GM23338 (cell line): ENCODE results near the gene DSE.

Experiments used
- CREB1 ChIP-seq: fragments of 250-450 bp; sonication (Bioruptor Pico); IDR thresholded peaks from 2 replicates; pipeline ENCODE4 v1.5.0; 2020; ENCODE audit warnings: low read depth, mild to moderate bottlenecking, moderate library complexity
- CTCF ChIP-seq, 2 experiments: fragments of 200-600 bp in 1 of 2; sonication (generic) in 1 of 2; conservative IDR thresholded peaks; 2 replicates each; pipeline versions ENCODE4 v1.5.1 to v1.6.1; 2016 to 2017; ENCODE audit warnings: antibody characterized with exemption in 2 of 2, low read depth in 2 of 2, mild to moderate bottlenecking in 2 of 2, moderate library complexity in 1 of 2
- ETS1 ChIP-seq: IDR thresholded peaks from 2 replicates; pipeline ENCODE4 v1.6.1; 2016; ENCODE audit warnings: antibody characterized with exemption
- EZH2 ChIP-seq: fragments of 200-600 bp; sonication (generic); IDR thresholded peaks from one replicate; pipeline ENCODE4 v1.8.0; 2017; ENCODE audit warnings: antibody characterized with exemption, mild to moderate bottlenecking, low read depth; ENCODE audit not compliant: unreplicated experiment
- EZH2phosphoT487 ChIP-seq: fragments of 200-600 bp; sonication (generic); IDR thresholded peaks from one replicate; pipeline ENCODE4 v1.8.1; 2018; ENCODE audit warnings: antibody characterized with exemption; ENCODE audit not compliant: unreplicated experiment
- JUNB ChIP-seq: IDR thresholded peaks from one replicate; pipeline ENCODE4 v1.6.1; 2016; ENCODE audit warnings: antibody characterized with exemption; ENCODE audit not compliant: unreplicated experiment
- POLR2AphosphoS5 ChIP-seq: IDR thresholded peaks from 2 replicates; pipeline ENCODE4 v1.6.1; 2016; ENCODE audit warnings: antibody characterized with exemption, low read depth
- REST ChIP-seq: IDR thresholded peaks from one replicate; pipeline ENCODE4 v1.6.1; 2018; ENCODE audit warnings: antibody characterized with exemption; ENCODE audit not compliant: unreplicated experiment
- STAT1 ChIP-seq: IDR thresholded peaks from one replicate; pipeline ENCODE4 v1.6.1; 2016; ENCODE audit warnings: antibody characterized with exemption; ENCODE audit not compliant: unreplicated experiment
- ZNF114 ChIP-seq: fragments of 250-450 bp; sonication (Bioruptor Pico); IDR thresholded peaks from 2 replicates; pipeline ENCODE4 v1.5.0; 2020; ENCODE audit warnings: mild to moderate bottlenecking, moderate library complexity
- ZNF331 ChIP-seq: fragments of 250-450 bp; sonication (Bioruptor Pico); IDR thresholded peaks from 2 replicates; pipeline ENCODE4 v1.5.0; 2020; ENCODE audit warnings: low read depth, mild to moderate bottlenecking, moderate library complexity
- ZNF462 ChIP-seq: fragments of 250-450 bp; sonication (Bioruptor Pico); IDR thresholded peaks from 2 replicates; pipeline ENCODE4 v1.5.0; 2020; ENCODE audit warnings: mild to moderate bottlenecking, moderate library complexity

- TF ChIP-seq EZH2phosphoT487 (no peak), CREB1 (no peak), CTCF (conservative IDR thresholded peaks at IDR 0.05; ENCODE audit: low read depth in 2 of 2) (no peak), EZH2 (no peak), POLR2AphosphoS5 (no peak), REST (no peak), STAT1 (no peak), JUNB (no peak), ZNF462 (CRISPR knock-in tag) (no peak), ETS1 (no peak), ZNF114 (CRISPR knock-in tag) (no peak), ZNF331 (CRISPR knock-in tag) (no peak)
These were observed 5.4 kb downstream of the DSE start for GRCh38 chr6:116376149-116376548.
